Lung (tissue), 12 donors: Measurements from ENCODE around the gene DBX1. TPM values are rescaled to one million over a fixed set of nuclear protein-coding genes. Genes with fewer than 3 reads are reported as not detected.

Source experiments
- ATAC-seq: fragments of 200-7000 bp; cut with Tn5 transposase; one replicate; pipeline ENCODE4 v1.9.1; 2020; ENCODE audit warnings: moderate number of reproducible peaks; ENCODE audit not compliant: insufficient read depth, low FRiP score
- DNase-seq, 3 donors: peaks; one replicate each; pipeline ENCODE4 v3.0.0-alpha.2; 2013 to 2017
- H3K27ac ChIP-seq, 2 donors: one replicate each; pipeline ENCODE4 v1.5.1; 2013; ENCODE audit warnings: mild to moderate bottlenecking in 2 of 2, moderate library complexity in 2 of 2, control low read depth in 1 of 2, inconsistent platforms in 1 of 2, low read depth in 1 of 2, low read length in 1 of 2
- H3K27me3 ChIP-seq, 3 donors: one replicate each; pipeline ENCODE4 v1.5.1; 2013; ENCODE audit warnings: low read length in 2 of 3; ENCODE audit not compliant: control insufficient read depth in 3 of 3, insufficient read depth in 3 of 3
- H3K36me3 ChIP-seq, 4 donors: one replicate each; pipeline ENCODE4 v1.5.1; 2013; ENCODE audit warnings: low read length in 4 of 4, mild to moderate bottlenecking in 1 of 4, moderate library complexity in 1 of 4; ENCODE audit not compliant: control insufficient read depth in 4 of 4, insufficient read depth in 4 of 4
- H3K4me1 ChIP-seq, 5 donors: one replicate each; pipeline ENCODE4 v1.5.1; 2013; ENCODE audit warnings: low read length in 5 of 5, mild to moderate bottlenecking in 2 of 5, moderate library complexity in 1 of 5; ENCODE audit not compliant: control insufficient read depth in 5 of 5, insufficient read depth in 5 of 5
- H3K4me3 ChIP-seq: one replicate; pipeline ENCODE4 v1.5.1; 2013; ENCODE audit warnings: mild to moderate bottlenecking, control low read depth, moderate library complexity
- H3K9ac ChIP-seq, 2 donors: one replicate each; pipeline ENCODE4 v1.5.1; 2013; ENCODE audit warnings: low read length in 2 of 2, control low read depth in 1 of 2; ENCODE audit not compliant: insufficient read depth in 1 of 2
- H3K9me3 ChIP-seq, 4 donors: one replicate each; pipeline ENCODE4 v1.5.1; 2013; ENCODE audit warnings: low read length in 3 of 4, mild to moderate bottlenecking in 1 of 4, moderate library complexity in 1 of 4; ENCODE audit not compliant: control insufficient read depth in 4 of 4, insufficient read depth in 3 of 4
- WGBS, 2 donors: extraction: QIAGEN DNeasy Blood & Tissue Kit; methylation state at CpG; one replicate each; pipeline ENCODE4 v1.1.7; 2013; 5-methylcytosine and 5-hydroxymethylcytosine counted together
- polyA plus RNA-seq, 2 donors: library from polyadenylated mRNA; stranded (reverse); fragments of 200-250 nt; gene quantifications; one replicate each; pipeline ENCODE4 v1.2.1, GENCODE V29; 2013
- total RNA-seq, 2 donors: library from RNA; depleted of rRNA in 1 of 2; stranded (reverse); fragments of >200 nt in 1 of 2; gene quantifications; one replicate each; pipeline ENCODE4 v1.2.1, GENCODE V29; 2014 to 2021
- TF ChIP-seq, protein P1 (sequence below): IDR thresholded peaks from 2 replicates; pipeline ENCODE4 v1.5.1; 2012; ENCODE audit warnings: mild to moderate bottlenecking; ENCODE audit errors: control extremely low read depth, extremely low read depth
- donor health status: control.
- donor health status: control.
- donor health status: Bipolar disorder and iron deficiency.
- donor health status: healthy.
- donor health status: DM: yes; HTN: yes; CAD: no.

Gene DBX1
- total and polyA plus RNA-seq, 4 donors, result not detected

DNA sequence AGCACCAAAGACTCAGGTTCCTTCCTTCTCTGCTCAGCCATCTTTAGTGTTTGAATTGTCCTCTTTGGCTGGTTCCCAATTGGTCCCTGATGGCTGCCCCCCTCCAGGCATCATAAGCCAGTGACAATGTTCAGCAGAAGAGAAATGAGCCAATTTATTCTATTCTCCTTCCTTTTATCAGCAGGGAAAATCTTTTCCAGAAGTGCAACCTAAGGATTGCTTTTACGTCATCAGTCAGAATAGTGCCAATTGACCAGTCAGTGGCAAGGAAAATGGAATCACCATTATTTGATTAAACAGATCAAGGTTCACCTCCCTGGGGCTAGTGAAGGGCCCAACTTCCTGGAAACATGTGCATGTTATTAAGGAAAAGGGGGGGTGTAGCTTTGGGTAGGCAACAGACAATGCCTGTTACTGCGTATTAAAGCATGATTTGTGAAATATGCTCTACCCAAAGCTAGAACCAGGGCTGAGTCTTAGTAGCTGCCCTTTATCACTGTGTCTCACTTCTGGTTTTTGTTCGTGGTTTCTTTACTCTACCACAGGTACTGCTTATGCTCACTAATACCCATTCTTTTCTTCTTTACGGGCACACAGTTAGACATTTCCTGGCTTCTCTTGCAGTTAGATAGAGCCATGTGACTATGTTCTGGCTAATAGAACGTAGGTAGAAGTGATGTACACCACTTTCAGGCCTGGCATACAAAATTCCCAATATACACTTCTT is 12.6 kb upstream of the DBX1 start:
- TF ChIP-seq, protein P1, sequence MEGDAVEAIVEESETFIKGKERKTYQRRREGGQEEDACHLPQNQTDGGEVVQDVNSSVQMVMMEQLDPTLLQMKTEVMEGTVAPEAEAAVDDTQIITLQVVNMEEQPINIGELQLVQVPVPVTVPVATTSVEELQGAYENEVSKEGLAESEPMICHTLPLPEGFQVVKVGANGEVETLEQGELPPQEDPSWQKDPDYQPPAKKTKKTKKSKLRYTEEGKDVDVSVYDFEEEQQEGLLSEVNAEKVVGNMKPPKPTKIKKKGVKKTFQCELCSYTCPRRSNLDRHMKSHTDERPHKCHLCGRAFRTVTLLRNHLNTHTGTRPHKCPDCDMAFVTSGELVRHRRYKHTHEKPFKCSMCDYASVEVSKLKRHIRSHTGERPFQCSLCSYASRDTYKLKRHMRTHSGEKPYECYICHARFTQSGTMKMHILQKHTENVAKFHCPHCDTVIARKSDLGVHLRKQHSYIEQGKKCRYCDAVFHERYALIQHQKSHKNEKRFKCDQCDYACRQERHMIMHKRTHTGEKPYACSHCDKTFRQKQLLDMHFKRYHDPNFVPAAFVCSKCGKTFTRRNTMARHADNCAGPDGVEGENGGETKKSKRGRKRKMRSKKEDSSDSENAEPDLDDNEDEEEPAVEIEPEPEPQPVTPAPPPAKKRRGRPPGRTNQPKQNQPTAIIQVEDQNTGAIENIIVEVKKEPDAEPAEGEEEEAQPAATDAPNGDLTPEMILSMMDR, result no peak
- Histone ChIP-seq H3K36me3 (no peaks in the 10 kb centered on the region), H3K9ac (no peak overlapping the region), H3K4me3 (no peak overlapping the region), H3K27me3 (peaks cover 3 to 29% (median 10%) of the 10 kb centered on the region in 3 donors), H3K9me3 (peaks cover 0 to 5% (median 0%) of the 10 kb centered on the region in 4 donors), H3K27ac (no peak overlapping the region), H3K4me1 (no peaks in the 10 kb centered on the region)
- ATAC-seq, result no peak
- no peak for DNase-seq
- WGBS, 2 donors, result 67 to 69% methylated on average over 5 of the region's 5 CpGs

DNA sequence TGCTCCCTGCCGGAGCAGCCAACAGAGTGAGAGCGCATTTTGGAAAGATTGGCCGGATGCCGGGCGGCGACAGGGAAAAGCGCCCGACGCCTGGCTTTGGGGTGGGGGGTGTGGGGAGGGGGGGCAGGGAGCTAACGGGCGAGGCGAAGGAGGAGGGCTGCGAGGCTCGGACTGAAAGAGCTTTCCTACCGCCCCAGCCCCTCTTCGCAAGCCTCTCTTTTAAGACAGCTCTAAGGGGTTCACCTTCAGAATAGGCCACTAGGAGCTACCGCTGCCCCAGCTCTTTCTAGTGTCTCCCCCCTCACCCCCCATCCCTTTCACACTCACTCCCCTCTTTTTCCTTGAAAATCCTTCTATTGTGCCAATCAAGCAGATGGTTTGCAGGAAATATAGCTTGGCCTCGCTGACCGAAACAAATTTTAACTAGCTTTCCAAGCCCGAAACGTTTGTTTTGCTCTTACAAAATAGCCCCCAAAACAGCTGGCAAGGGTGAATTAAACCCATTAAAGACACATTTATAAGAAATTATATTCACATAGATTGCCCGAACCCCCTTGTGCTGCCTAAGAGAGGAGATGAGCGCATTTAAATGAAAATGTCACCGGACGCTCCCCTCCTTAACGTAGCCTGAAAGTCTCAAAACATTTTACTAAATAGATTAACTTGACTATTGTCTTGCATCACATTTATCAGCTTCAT is 3.7 kb upstream of the DBX1 start:
- Histone ChIP-seq H3K36me3 (no peaks in the 10 kb centered on the region), H3K27me3 (peaks cover 24 to 94% (median 83%) of the 10 kb centered on the region in 3 donors), H3K4me1 (peaks cover 0 to 19% (median 0%) of the 10 kb centered on the region in 5 donors), H3K9me3 (peaks cover 0 to 21% (median 0%) of the 10 kb centered on the region in 4 donors), H3K9ac (no peak overlapping the region), H3K27ac (no peak overlapping the region), H3K4me3 (no peak overlapping the region)
- TF ChIP-seq, protein P1, result no peak
- ATAC-seq (no peak), DNase-seq (peak in 2 of 3 donors; percentile 41 to 54)
- 6 to 7% methylated on average over 19 to 26 of the region's 26 CpGs for WGBS, 2 donors

DNA sequence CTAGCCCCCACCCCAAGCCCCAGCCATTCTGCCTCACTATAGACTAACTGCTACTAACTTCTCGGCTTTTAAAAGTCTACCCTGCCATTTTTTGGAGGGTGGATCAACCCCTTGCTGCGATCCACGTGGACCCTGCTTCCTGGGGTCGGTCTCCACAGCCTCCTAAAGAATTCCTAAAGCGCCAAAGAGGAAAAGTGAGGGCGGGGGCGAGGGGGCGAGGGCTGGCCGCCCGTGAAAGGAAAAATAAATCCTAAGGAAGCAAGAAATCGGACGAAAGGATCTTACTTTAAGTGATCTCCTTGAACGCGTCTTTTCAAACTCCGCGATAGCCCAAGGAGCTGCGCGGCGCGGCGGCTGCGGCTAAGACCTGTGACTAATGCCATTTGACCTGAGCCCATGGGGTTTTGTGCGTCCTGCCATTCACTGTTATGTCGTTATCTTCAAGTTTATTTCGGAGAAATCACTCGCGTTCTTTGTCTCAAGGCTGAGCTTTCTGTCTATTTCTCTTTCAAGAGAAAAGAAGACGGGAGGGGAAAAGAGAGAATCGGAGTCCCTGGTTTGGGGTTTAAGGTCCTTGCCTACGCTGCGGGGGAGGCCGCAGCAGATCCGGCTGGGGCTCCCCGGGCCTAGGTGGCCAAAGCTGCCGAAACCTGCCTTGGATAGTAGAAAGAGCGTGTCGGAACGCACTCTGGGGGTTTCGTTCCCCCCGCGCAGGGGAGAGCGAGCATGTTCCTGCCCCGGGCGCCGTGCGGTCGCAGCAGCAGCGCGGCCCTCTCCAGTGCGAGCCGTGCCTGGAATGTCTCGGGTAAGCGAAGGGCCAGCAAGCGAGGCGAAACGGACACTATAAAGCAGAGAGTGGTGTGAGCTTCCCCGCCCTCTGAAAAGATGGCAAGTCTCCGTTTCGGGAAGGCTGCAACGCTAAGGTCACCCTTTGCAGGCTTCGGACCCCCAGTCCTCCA is 2.8 kb upstream of the DBX1 start:
- H3K4me3 ChIP-seq, result no peak overlapping the region
- no peaks in the 10 kb centered on the region for H3K36me3 ChIP-seq
- H3K27ac ChIP-seq, result no peak overlapping the region
- H3K9ac ChIP-seq, result no peak overlapping the region
- H3K4me1 ChIP-seq, result peaks cover 0 to 19% (median 0%) of the 10 kb centered on the region in 5 donors
- 2 to 3% methylated on average over 61 of the region's 61 CpGs for WGBS, 2 donors
- DNase-seq (peak; percentile 37 to 53 (median 42)), ATAC-seq (no peak)
- TF ChIP-seq, protein P1, result no peak
- H3K27me3 ChIP-seq, result peaks cover 26 to 94% (median 90%) of the 10 kb centered on the region in 3 donors
- H3K9me3 ChIP-seq, result peaks cover 0 to 21% (median 0%) of the 10 kb centered on the region in 4 donors
